Body of pancreas (tissue), 4 donors: ENCODE measurements around the gene COL5A2. TPM values are rescaled to one million over a fixed set of nuclear protein-coding genes. Genes with fewer than 3 reads are reported as not detected.

Experiments
- ATAC-seq: fragments of 150-250 bp; one replicate; pipeline ENCODE4 v1.9.1; 2016
- DNase-seq, 4 donors: peaks; one replicate each; pipeline ENCODE4 v3.0.0-alpha.2; 2019
- H3K27ac ChIP-seq, 4 donors: fragments of 200-600 bp; sonication (generic); 1 replicate in 3 of 4; 2 replicates in 1 of 4; pipeline versions ENCODE4 v1.5.1 to v1.6.1; 2016 to 2019; ENCODE audit warnings: mild to moderate bottlenecking in 1 of 4, mixed read lengths in 1 of 4, moderate library complexity in 1 of 4
- H3K27me3 ChIP-seq, 2 donors: fragments of 200-600 bp; sonication (generic); one replicate each; pipeline ENCODE4 v1.6.0; 2016; ENCODE audit warnings: mild to moderate bottlenecking in 1 of 2
- H3K36me3 ChIP-seq, 2 donors: fragments of 200-600 bp; sonication (generic); replicated peaks in 1 of 2; 2 replicates each; pipeline ENCODE4 v1.5.1; 2016; ENCODE audit warnings: low read depth in 2 of 2; ENCODE audit not compliant: insufficient read depth in 1 of 2
- H3K4me1 ChIP-seq: fragments of 200-600 bp; sonication (generic); one replicate; pipeline ENCODE4 v1.6.0; 2016
- H3K4me3 ChIP-seq, 2 donors: fragments of 200-600 bp; sonication (generic); 1 replicate in 1 of 2; 2 replicates in 1 of 2; pipeline ENCODE4 v1.5.1; 2016 to 2019
- H3K9me3 ChIP-seq, 3 donors: fragments of 200-600 bp; sonication (generic); 1 replicate in 2 of 3; 2 replicates in 1 of 3; pipeline ENCODE4 v1.5.1; 2016
- POLR2A ChIP-seq, 3 donors: fragments of 450-650 bp; IDR thresholded peaks; one replicate each; pipeline ENCODE4 v1.6.1; 2016; ENCODE audit warnings: antibody characterized with exemption in 3 of 3, mild to moderate bottlenecking in 2 of 3
- WGBS, 2 donors: methylation state at CpG; one replicate each; pipeline ENCODE4 v1.1.5; 2017; 5-methylcytosine and 5-hydroxymethylcytosine counted together
- intact Hi-C: fragments of 100-400 bp; cut with DNase I; formaldehyde crosslinking; loops from one replicate; pipeline ENCODE4 v1.15.1; 2023
- total RNA-seq, 2 donors: library from RNA; depleted of rRNA; stranded (reverse); fragments of >200 nt; gene quantifications; one replicate each; pipeline ENCODE4 v1.1.0, GENCODE V29; 2016
- TF ChIP-seq, protein P1 (sequence below), 7 experiments: fragments of 450-650 bp in 4 of 7; fragments of 200-600 bp in 3 of 7; sonication (generic) in 3 of 7; IDR thresholded peaks; one replicate each; pipeline ENCODE4 v1.5.1; 2016 to 2019; ENCODE audit warnings: antibody characterized with exemption in 7 of 7

Gene COL5A2
- total RNA-seq, 2 donors from 2014 or later, result 10.1 to 24.1 TPM

DNA sequence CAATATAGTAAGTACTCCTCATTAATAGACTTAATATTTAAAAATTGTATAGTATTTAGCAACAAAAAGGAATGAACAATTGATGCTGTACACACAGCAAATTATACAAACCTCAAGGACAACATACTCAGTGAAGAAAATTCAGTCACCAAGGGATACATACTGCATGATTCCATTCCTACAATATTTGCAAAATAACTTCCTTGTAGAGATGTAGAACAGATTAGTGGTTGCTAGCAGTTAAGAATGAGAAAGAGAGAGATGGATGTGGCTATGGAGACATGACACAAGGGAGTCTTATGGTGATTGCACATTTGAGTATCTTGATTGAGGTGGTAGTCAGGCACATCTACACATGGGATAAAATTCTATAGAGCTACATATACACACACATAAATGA, 179.3 kb downstream of the COL5A2 start:
- H3K36me3 ChIP-seq, result no peaks in the 10 kb centered on the region
- no peak for TF ChIP-seq POLR2A (IDR thresholded peaks at IDR 0.05)
- TF ChIP-seq, protein P1, sequence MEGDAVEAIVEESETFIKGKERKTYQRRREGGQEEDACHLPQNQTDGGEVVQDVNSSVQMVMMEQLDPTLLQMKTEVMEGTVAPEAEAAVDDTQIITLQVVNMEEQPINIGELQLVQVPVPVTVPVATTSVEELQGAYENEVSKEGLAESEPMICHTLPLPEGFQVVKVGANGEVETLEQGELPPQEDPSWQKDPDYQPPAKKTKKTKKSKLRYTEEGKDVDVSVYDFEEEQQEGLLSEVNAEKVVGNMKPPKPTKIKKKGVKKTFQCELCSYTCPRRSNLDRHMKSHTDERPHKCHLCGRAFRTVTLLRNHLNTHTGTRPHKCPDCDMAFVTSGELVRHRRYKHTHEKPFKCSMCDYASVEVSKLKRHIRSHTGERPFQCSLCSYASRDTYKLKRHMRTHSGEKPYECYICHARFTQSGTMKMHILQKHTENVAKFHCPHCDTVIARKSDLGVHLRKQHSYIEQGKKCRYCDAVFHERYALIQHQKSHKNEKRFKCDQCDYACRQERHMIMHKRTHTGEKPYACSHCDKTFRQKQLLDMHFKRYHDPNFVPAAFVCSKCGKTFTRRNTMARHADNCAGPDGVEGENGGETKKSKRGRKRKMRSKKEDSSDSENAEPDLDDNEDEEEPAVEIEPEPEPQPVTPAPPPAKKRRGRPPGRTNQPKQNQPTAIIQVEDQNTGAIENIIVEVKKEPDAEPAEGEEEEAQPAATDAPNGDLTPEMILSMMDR (IDR thresholded peaks at IDR 0.05), result no peak
- H3K4me3 ChIP-seq, result no peak overlapping the region
- ATAC-seq (no peak), DNase-seq (no peak)
- intact Hi-C loops, result no loop called here
- H3K9me3 ChIP-seq, result no peaks in the 10 kb centered on the region
- no peak overlapping the region for H3K27ac ChIP-seq
- H3K4me1 ChIP-seq, result no peaks in the 10 kb centered on the region
- H3K27me3 ChIP-seq, result no peaks in the 10 kb centered on the region

DNA sequence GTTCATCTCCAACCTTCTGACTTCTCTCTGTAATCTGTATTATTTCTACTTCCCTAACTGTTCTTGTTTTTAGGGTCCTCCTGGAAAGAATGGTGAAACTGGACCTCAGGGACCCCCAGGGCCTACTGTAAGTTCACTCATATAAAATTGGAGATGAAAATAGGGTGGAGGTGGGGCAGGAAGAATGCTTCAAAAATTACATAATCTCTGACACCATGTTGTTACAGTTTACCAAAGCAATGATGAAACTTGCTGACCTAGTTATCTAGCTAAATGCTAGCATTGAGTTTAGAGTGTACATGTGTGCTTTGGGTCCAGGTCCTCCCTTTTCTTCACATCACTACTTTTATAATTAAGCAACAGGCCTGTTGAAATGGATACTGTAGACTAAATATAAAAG, 182.3 kb downstream of the COL5A2 start:
- Histone ChIP-seq H3K36me3 (no peaks in the 10 kb centered on the region), H3K9me3 (no peaks in the 10 kb centered on the region), H3K27ac (no peak overlapping the region), H3K4me1 (no peaks in the 10 kb centered on the region), H3K27me3 (no peaks in the 10 kb centered on the region), H3K4me3 (no peak overlapping the region)
- TF ChIP-seq, protein P1 (IDR thresholded peaks at IDR 0.05), result no peak
- TF ChIP-seq POLR2A (IDR thresholded peaks at IDR 0.05), result no peak
- DNase-seq (no peak), ATAC-seq (no peak)
- intact Hi-C loops, result no loop called here

DNA sequence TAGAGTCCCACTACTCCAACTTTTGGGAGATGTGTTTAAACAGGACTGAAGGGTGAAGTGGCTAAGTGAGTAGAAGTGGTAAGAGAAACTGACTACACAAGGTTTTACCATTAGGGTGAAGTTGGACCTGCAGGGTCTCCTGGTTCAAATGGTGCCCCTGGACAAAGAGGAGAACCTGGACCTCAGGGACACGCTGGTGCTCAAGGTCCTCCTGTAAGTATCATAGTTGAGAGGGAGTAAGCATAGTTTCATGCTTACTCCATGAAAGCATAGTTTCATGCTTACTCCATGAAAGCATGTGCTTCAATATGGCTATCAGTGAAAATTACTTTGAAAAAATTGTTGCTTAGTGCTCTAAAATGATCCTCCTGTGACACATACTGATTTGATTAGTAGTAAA, 186.3 kb downstream of the COL5A2 start:
- Histone ChIP-seq H3K27me3 (no peaks in the 10 kb centered on the region), H3K27ac (no peak overlapping the region), H3K4me1 (no peaks in the 10 kb centered on the region), H3K4me3 (no peak overlapping the region), H3K9me3 (no peaks in the 10 kb centered on the region), H3K36me3 (no peaks in the 10 kb centered on the region)
- WGBS, 2 donors, result 69 to 75% methylated on average over 1 of the region's 1 CpG
- DNase-seq (no peak), ATAC-seq (no peak)
- intact Hi-C loops, result no loop called here
- no peak for TF ChIP-seq POLR2A (IDR thresholded peaks at IDR 0.05)
- TF ChIP-seq, protein P1 (IDR thresholded peaks at IDR 0.05), result no peak

DNA sequence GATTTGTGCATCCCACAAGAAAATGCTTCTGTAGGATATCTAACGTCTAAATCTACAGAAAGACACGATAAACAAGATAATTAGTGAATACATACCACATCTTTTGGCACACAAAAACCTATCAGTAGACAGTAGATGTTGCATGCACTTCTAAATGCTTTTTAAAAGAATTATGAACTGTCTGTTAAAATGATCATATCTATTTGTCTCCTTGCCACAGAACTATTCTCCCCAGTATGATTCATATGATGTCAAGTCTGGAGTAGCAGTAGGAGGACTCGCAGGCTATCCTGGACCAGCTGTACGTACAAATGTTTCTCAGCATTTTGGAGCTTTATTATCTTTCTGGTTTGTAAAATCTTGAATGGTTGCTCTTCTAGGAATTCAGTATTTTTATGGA, 192.7 kb downstream of the COL5A2 start:
- ATAC-seq, result no peak
- Histone ChIP-seq H3K4me3 (no peak overlapping the region), H3K9me3 (no peaks in the 10 kb centered on the region), H3K27ac (no peak overlapping the region), H3K27me3 (no peaks in the 10 kb centered on the region), H3K4me1 (no peaks in the 10 kb centered on the region), H3K36me3 (no peaks in the 10 kb centered on the region)
- intact Hi-C loops, result no loop called here
- 56 to 74% methylated on average over 4 of the region's 4 CpGs for WGBS, 2 donors
- TF ChIP-seq, protein P1 (IDR thresholded peaks at IDR 0.05), result no peak
- TF ChIP-seq POLR2A (IDR thresholded peaks at IDR 0.05), result no peak
- DNase-seq, result no peak

DNA sequence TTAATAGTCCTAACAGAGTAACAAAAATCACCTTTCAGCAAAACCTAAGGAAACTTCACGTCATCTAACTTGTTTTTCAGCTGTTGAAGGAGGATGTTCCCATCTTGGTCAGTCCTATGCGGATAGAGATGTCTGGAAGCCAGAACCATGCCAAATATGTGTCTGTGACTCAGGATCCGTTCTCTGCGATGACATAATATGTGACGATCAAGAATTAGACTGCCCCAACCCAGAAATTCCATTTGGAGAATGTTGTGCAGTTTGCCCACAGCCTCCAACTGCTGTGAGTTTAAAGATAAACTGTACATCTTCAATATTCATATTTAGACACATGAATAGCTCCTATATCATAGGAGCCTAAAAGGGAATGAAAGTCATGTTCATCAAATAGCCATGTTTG, 194.9 kb downstream of the COL5A2 start:
- intact Hi-C loops, result no loop called here
- Histone ChIP-seq H3K27ac (no peak overlapping the region), H3K9me3 (no peaks in the 10 kb centered on the region), H3K36me3 (no peaks in the 10 kb centered on the region), H3K4me3 (no peak overlapping the region), H3K4me1 (no peaks in the 10 kb centered on the region), H3K27me3 (no peaks in the 10 kb centered on the region)
- WGBS, 2 donors, result 73 to 74% methylated on average over 5 of the region's 5 CpGs
- peak; percentile 63 for ATAC-seq
- peak in 1 of 4 donors; percentile 22 for DNase-seq
- TF ChIP-seq, protein P1 (IDR thresholded peaks at IDR 0.05), result no peak
- TF ChIP-seq POLR2A (IDR thresholded peaks at IDR 0.05), result no peak
